ENCODE results near the gene SLC25A51.
"Not testable (repeated sequence)": the region's sequence is repeated elsewhere in the genome, so short reads cannot be mapped to it uniquely, and the experiment has no call there.

Gene SLC25A51

GRCh38 chr9:37887977-37888583 lies 15.8 kb downstream of the SLC25A51 start:
- not testable (repeated sequence) for H3K9ac ChIP-seq, H3K4me2 ChIP-seq, H3K4me1 ChIP-seq, H3K27me3 ChIP-seq, H3K27ac ChIP-seq, H3K4me3 ChIP-seq, H3K9me3 ChIP-seq
- peaks cover 12% of the 10 kb centered on the region; the same call in 1 of the 2 replicates for H4K20me1 ChIP-seq
- peaks cover 66% of the 10 kb centered on the region for H3K36me3 ChIP-seq
- TF ChIP-seq Cebpa-rat (IDR thresholded peaks at IDR 0.05): peak; percentile 48; the same call in 1 of the 2 replicates

- Histone ChIP-seq H3K4me1 (no peaks in the 10 kb centered on the region), H3K27ac (no peak overlapping the region), H3K36me3 (peaks cover 66% of the 10 kb centered on the region), H3K9me3 (peaks cover 19% of the 10 kb centered on the region), H3K9ac (no peak overlapping the region), H4K20me1 (peaks cover 26% of the 10 kb centered on the region; the same call in 1 of the 2 replicates), H3K27me3 (no peaks in the 10 kb centered on the region), H3K4me3 (no peak overlapping the region), H3K4me2 (no peak overlapping the region)
- TF ChIP-seq Cebpa-rat (IDR thresholded peaks at IDR 0.05): no peak
Measured at GRCh38 chr9:37880916-37881479, 22.9 kb downstream of the SLC25A51 start.

- H3K27ac ChIP-seq: no peak overlapping the region
- H3K27me3 ChIP-seq: no peaks in the 10 kb centered on the region
- peaks cover 5% of the 10 kb centered on the region; the same call in 1 of the 2 replicates for H4K20me1 ChIP-seq
- H3K4me3 ChIP-seq: no peak overlapping the region
- peaks cover 52% of the 10 kb centered on the region for H3K36me3 ChIP-seq
- peaks cover 8% of the 10 kb centered on the region; the same call in 1 of the 2 replicates for H3K4me1 ChIP-seq
- no peak for TF ChIP-seq Cebpa-rat (IDR thresholded peaks at IDR 0.05)
- H3K9ac ChIP-seq: no peak overlapping the region
- H3K9me3 ChIP-seq: peaks cover 19% of the 10 kb centered on the region
- no peak overlapping the region for H3K4me2 ChIP-seq
Measured at GRCh38 chr9:37876376-37876775, 27.6 kb downstream of the SLC25A51 start.

- no peak overlapping the region for H3K4me2 ChIP-seq
- no peak overlapping the region for H3K4me3 ChIP-seq
- H3K9ac ChIP-seq: no peak overlapping the region
- peaks cover 19% of the 10 kb centered on the region for H3K9me3 ChIP-seq
- H3K4me1 ChIP-seq: peaks cover 8% of the 10 kb centered on the region; the same call in 1 of the 2 replicates
- no peak overlapping the region for H3K27ac ChIP-seq
- H3K36me3 ChIP-seq: peaks cover 30% of the 10 kb centered on the region
- TF ChIP-seq Cebpa-rat (IDR thresholded peaks at IDR 0.05): no peak
- H3K27me3 ChIP-seq: no peaks in the 10 kb centered on the region
- H4K20me1 ChIP-seq: no peaks in the 10 kb centered on the region
Measured at GRCh38 chr9:37873955-37874354, 30.0 kb downstream of the SLC25A51 start.

GRCh38 chr9:37870799-37871176 lies 33.1 kb downstream of the SLC25A51 start:
- H3K27me3 ChIP-seq: no peaks in the 10 kb centered on the region
- peaks cover 8% of the 10 kb centered on the region; the same call in 1 of the 2 replicates for H3K4me1 ChIP-seq
- no peaks in the 10 kb centered on the region for H3K9me3 ChIP-seq
- TF ChIP-seq Cebpa-rat (IDR thresholded peaks at IDR 0.05): no peak
- no peak overlapping the region for H3K9ac ChIP-seq
- H3K4me2 ChIP-seq: no peak overlapping the region
- no peak overlapping the region for H3K4me3 ChIP-seq
- H3K36me3 ChIP-seq: peaks cover 3% of the 10 kb centered on the region; the same call in 1 of the 2 replicates
- H3K27ac ChIP-seq: no peak overlapping the region
- no peaks in the 10 kb centered on the region for H4K20me1 ChIP-seq

GRCh38 chr9:37870081-37870798 lies 33.7 kb downstream of the SLC25A51 start:
- H3K4me1 ChIP-seq: peaks cover 8% of the 10 kb centered on the region; the same call in 1 of the 2 replicates
- no peaks in the 10 kb centered on the region for H3K27me3 ChIP-seq
- H3K36me3 ChIP-seq: peaks cover 3% of the 10 kb centered on the region; the same call in 1 of the 2 replicates
- no peaks in the 10 kb centered on the region for H4K20me1 ChIP-seq
- no peak for TF ChIP-seq Cebpa-rat (IDR thresholded peaks at IDR 0.05)
- no peak overlapping the region for H3K27ac ChIP-seq
- H3K9ac ChIP-seq: no peak overlapping the region
- H3K4me3 ChIP-seq: no peak overlapping the region
- no peaks in the 10 kb centered on the region for H3K9me3 ChIP-seq
- H3K4me2 ChIP-seq: no peak overlapping the region

- H3K4me3 ChIP-seq: no peak overlapping the region
- H3K4me2 ChIP-seq: no peak overlapping the region
- no peaks in the 10 kb centered on the region for H4K20me1 ChIP-seq
- H3K27ac ChIP-seq: no peak overlapping the region
- no peaks in the 10 kb centered on the region for H3K27me3 ChIP-seq
- no peak overlapping the region for H3K9ac ChIP-seq
- no peaks in the 10 kb centered on the region for H3K4me1 ChIP-seq
- TF ChIP-seq Cebpa-rat (IDR thresholded peaks at IDR 0.05): no peak
- H3K36me3 ChIP-seq: peaks cover 63% of the 10 kb centered on the region
- no peaks in the 10 kb centered on the region for H3K9me3 ChIP-seq
Measured at GRCh38 chr9:37862530-37862929, 41.4 kb downstream of the SLC25A51 start.

GRCh38 chr9:37859043-37859442 lies 44.9 kb downstream of the SLC25A51 start:
- Histone ChIP-seq H3K9ac (no peak overlapping the region), H3K27me3 (no peaks in the 10 kb centered on the region), H3K4me2 (no peak overlapping the region), H3K36me3 (peaks cover 80% of the 10 kb centered on the region), H3K4me1 (no peaks in the 10 kb centered on the region), H3K27ac (no peak overlapping the region), H3K4me3 (no peak overlapping the region), H4K20me1 (no peaks in the 10 kb centered on the region), H3K9me3 (no peaks in the 10 kb centered on the region)
- TF ChIP-seq Cebpa-rat (IDR thresholded peaks at IDR 0.05): no peak

- TF ChIP-seq Cebpa-rat (IDR thresholded peaks at IDR 0.05): no peak
- Histone ChIP-seq H3K4me3 (no peak overlapping the region), H3K9ac (no peak overlapping the region), H4K20me1 (no peaks in the 10 kb centered on the region), H3K27ac (no peak overlapping the region), H3K4me1 (no peaks in the 10 kb centered on the region), H3K9me3 (no peaks in the 10 kb centered on the region), H3K27me3 (no peaks in the 10 kb centered on the region), H3K36me3 (peaks cover 67% of the 10 kb centered on the region), H3K4me2 (no peak overlapping the region)
Measured at GRCh38 chr9:37856551-37856950, 47.4 kb downstream of the SLC25A51 start.

GRCh38 chr9:37852222-37852621 lies 51.7 kb downstream of the SLC25A51 start:
- TF ChIP-seq Cebpa-rat (IDR thresholded peaks at IDR 0.05): no peak
- no peak overlapping the region for H3K27ac ChIP-seq

More at GRCh38 chr9:37852222-37852621, 51.7 kb downstream of the SLC25A51 start:
- no peak overlapping the region for H3K4me3 ChIP-seq
- H3K9ac ChIP-seq: no peak overlapping the region
- H3K36me3 ChIP-seq: peaks cover 37% of the 10 kb centered on the region
- no peak overlapping the region for H3K4me2 ChIP-seq
- no peaks in the 10 kb centered on the region for H3K4me1 ChIP-seq
- no peaks in the 10 kb centered on the region for H3K9me3 ChIP-seq
- H4K20me1 ChIP-seq: no peaks in the 10 kb centered on the region
- H3K27me3 ChIP-seq: no peaks in the 10 kb centered on the region

Measured in BLaER1 (cell line).